ENCODE data around the gene GNAS-AS1. TPM values are rescaled to one million over a fixed set of nuclear protein-coding genes. Genes with fewer than 3 reads are reported as not detected.

GNAS-AS1 gene
- total and polyA plus RNA-seq, 2 experiments from 2014 or later: 12.3 to 15.0 TPM

GRCh38 chr20:58836616-58837204 lies 14.0 kb downstream of the GNAS-AS1 start:
- no peak overlapping the region for H3K27ac Mint-ChIP-seq
- TF ChIP-seq ZNF331 (CRISPR knock-in tag; IDR thresholded peaks at IDR 0.05; ENCODE audit: low read depth) (no peak), CTCF (conservative IDR thresholded peaks at IDR 0.05; ENCODE audit: low read depth in 2 of 2) (no peak)
- TF ChIP-seq, protein P1, sequence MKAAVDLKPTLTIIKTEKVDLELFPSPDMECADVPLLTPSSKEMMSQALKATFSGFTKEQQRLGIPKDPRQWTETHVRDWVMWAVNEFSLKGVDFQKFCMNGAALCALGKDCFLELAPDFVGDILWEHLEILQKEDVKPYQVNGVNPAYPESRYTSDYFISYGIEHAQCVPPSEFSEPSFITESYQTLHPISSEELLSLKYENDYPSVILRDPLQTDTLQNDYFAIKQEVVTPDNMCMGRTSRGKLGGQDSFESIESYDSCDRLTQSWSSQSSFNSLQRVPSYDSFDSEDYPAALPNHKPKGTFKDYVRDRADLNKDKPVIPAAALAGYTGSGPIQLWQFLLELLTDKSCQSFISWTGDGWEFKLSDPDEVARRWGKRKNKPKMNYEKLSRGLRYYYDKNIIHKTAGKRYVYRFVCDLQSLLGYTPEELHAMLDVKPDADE (IDR thresholded peaks at IDR 0.05): no peak

DNA sequence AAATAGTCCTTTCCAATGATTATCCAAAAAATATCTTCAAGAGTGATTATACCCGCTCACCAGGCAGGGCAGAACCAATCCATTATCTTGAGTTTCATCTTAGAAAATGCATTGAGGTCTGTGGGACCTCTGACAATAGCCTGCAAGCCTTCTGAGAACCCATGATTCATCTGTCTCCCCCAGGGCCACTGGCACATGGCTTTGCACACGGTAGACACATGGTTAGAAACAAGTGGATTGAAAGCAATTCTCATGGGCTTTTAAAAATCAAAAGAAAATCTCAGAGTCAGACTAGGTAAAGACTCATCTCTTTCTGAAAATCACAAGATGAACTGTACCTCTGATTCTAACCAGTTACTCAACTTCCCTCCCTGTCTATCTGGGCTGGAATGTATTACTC lies 15.5 kb downstream of the GNAS-AS1 start:
- TF ChIP-seq STAT1 (IDR thresholded peaks at IDR 0.05; ENCODE audit: unreplicated experiment): no peak
- TF ChIP-seq CTCF (conservative IDR thresholded peaks at IDR 0.05; ENCODE audit: low read depth in 2 of 2): no peak
- TF ChIP-seq ZNF331 (CRISPR knock-in tag; IDR thresholded peaks at IDR 0.05; ENCODE audit: low read depth): no peak
- no peak for TF ChIP-seq EZH2phosphoT487 (IDR thresholded peaks at IDR 0.05; ENCODE audit: unreplicated experiment)
- TF ChIP-seq CREB1 (CRISPR knock-in tag; IDR thresholded peaks at IDR 0.05; ENCODE audit: low read depth): no peak
- no peak for TF ChIP-seq POLR2AphosphoS5 (IDR thresholded peaks at IDR 0.05; ENCODE audit: low read depth)
- TF ChIP-seq, protein P2, sequence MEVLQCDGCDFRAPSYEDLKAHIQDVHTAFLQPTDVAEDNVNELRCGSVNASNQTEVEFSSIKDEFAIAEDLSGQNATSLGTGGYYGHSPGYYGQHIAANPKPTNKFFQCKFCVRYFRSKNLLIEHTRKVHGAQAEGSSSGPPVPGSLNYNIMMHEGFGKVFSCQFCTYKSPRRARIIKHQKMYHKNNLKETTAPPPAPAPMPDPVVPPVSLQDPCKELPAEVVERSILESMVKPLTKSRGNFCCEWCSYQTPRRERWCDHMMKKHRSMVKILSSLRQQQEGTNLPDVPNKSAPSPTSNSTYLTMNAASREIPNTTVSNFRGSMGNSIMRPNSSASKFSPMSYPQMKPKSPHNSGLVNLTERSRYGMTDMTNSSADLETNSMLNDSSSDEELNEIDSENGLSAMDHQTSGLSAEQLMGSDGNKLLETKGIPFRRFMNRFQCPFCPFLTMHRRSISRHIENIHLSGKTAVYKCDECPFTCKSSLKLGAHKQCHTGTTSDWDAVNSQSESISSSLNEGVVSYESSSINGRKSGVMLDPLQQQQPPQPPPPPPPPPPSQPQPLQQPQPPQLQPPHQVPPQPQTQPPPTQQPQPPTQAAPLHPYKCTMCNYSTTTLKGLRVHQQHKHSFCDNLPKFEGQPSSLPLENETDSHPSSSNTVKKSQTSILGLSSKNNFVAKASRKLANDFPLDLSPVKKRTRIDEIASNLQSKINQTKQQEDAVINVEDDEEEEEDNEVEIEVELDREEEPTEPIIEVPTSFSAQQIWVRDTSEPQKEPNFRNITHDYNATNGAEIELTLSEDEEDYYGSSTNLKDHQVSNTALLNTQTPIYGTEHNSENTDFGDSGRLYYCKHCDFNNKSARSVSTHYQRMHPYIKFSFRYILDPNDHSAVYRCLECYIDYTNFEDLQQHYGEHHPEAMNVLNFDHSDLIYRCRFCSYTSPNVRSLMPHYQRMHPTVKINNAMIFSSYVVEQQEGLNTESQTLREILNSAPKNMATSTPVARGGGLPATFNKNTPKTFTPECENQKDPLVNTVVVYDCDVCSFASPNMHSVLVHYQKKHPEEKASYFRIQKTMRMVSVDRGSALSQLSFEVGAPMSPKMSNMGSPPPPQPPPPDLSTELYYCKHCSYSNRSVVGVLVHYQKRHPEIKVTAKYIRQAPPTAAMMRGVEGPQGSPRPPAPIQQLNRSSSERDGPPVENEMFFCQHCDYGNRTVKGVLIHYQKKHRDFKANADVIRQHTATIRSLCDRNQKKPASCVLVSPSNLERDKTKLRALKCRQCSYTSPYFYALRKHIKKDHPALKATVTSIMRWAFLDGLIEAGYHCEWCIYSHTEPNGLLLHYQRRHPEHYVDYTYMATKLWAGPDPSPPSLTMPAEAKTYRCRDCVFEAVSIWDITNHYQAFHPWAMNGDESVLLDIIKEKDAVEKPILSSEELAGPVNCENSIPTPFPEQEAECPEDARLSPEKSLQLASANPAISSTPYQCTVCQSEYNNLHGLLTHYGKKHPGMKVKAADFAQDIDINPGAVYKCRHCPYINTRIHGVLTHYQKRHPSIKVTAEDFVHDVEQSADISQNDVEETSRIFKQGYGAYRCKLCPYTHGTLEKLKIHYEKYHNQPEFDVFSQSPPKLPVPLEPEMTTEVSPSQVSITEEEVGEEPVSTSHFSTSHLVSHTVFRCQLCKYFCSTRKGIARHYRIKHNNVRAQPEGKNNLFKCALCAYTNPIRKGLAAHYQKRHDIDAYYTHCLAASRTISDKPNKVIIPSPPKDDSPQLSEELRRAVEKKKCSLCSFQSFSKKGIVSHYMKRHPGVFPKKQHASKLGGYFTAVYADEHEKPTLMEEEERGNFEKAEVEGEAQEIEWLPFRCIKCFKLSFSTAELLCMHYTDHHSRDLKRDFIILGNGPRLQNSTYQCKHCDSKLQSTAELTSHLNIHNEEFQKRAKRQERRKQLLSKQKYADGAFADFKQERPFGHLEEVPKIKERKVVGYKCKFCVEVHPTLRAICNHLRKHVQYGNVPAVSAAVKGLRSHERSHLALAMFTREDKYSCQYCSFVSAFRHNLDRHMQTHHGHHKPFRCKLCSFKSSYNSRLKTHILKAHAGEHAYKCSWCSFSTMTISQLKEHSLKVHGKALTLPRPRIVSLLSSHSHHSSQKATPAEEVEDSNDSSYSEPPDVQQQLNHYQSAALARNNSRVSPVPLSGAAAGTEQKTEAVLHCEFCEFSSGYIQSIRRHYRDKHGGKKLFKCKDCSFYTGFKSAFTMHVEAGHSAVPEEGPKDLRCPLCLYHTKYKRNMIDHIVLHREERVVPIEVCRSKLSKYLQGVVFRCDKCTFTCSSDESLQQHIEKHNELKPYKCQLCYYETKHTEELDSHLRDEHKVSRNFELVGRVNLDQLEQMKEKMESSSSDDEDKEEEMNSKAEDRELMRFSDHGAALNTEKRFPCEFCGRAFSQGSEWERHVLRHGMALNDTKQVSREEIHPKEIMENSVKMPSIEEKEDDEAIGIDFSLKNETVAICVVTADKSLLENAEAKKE (CRISPR knock-in tag; IDR thresholded peaks at IDR 0.05): no peak
- H3K79me2 ChIP-seq (replicated peaks; ENCODE audit: insufficient read depth): peaks cover 98% of the 10 kb centered on the region
- peaks cover 42% of the 10 kb centered on the region for H3K36me3 ChIP-seq (ENCODE audit: insufficient read depth)
- H3K9me2 ChIP-seq (ENCODE audit: insufficient read depth): no peaks in the 10 kb centered on the region
- H2AFZ ChIP-seq: no peak overlapping the region
- Mint-ChIP-seq H3K4me3 (no peak overlapping the region), H3K4me1 (peaks cover 33% of the 10 kb centered on the region), H3K27me3 (ENCODE audit: insufficient read depth, low read depth, poor library complexity) (peaks cover 7% of the 10 kb centered on the region), H3K9me3 (no peaks in the 10 kb centered on the region), H3K27ac (no peak overlapping the region), H3K36me3 (ENCODE audit: low read depth) (peaks cover 89% of the 10 kb centered on the region)
- no peak overlapping the region for H3K27ac ChIP-seq (ENCODE audit: low read depth)
- no peak overlapping the region for H3K4me3 ChIP-seq
- DNase-seq (ENCODE audit: low spot score) (no peak), ATAC-seq (no peak)
- peaks cover 41% of the 10 kb centered on the region for H4K20me1 ChIP-seq (replicated peaks; ENCODE audit: insufficient read depth)
- H3K27me3 ChIP-seq (ENCODE audit: insufficient read depth): peaks cover 13% of the 10 kb centered on the region; the same call in 1 of the 2 replicates
- no peak overlapping the region for H3K4me2 ChIP-seq
- peaks cover 4% of the 10 kb centered on the region; the same call in 1 of the 2 replicates for H3F3A ChIP-seq (replicated peaks; ENCODE audit: low read depth)
- peaks cover 13% of the 10 kb centered on the region for H3K4me1 ChIP-seq (ENCODE audit: insufficient read depth)

More at GRCh38 chr20:58836616-58837204, 14.0 kb downstream of the GNAS-AS1 start:
- Histone ChIP-seq H3K4me2 (no peak overlapping the region), H3K4me3 (no peak overlapping the region), H3K79me2 (replicated peaks; ENCODE audit: insufficient read depth) (peaks cover 100% of the 10 kb centered on the region), H3K9me2 (ENCODE audit: insufficient read depth) (no peaks in the 10 kb centered on the region), H4K20me1 (replicated peaks; ENCODE audit: insufficient read depth) (peaks cover 34% of the 10 kb centered on the region), H2AFZ (no peak overlapping the region), H3K4me1 (ENCODE audit: insufficient read depth) (peaks cover 13% of the 10 kb centered on the region), H3F3A (replicated peaks; ENCODE audit: low read depth) (no peaks in the 10 kb centered on the region; the same call in 1 of the 2 replicates), H3K27ac (ENCODE audit: low read depth) (no peak overlapping the region), H3K27me3 (ENCODE audit: insufficient read depth) (peaks cover 23% of the 10 kb centered on the region), H3K36me3 (ENCODE audit: insufficient read depth) (peaks cover 35% of the 10 kb centered on the region)
- no peaks in the 10 kb centered on the region for H3K9me3 Mint-ChIP-seq
- peaks cover 16% of the 10 kb centered on the region for H3K27me3 Mint-ChIP-seq (ENCODE audit: insufficient read depth, low read depth, poor library complexity)
- ATAC-seq (no peak), DNase-seq (ENCODE audit: low spot score) (no peak)
- H3K4me1 Mint-ChIP-seq: peaks cover 45% of the 10 kb centered on the region
- H3K36me3 Mint-ChIP-seq (ENCODE audit: low read depth): peaks cover 94% of the 10 kb centered on the region
- no peak overlapping the region for H3K4me3 Mint-ChIP-seq
